MM.1S (cell line): Measurements from ENCODE around the gene ASPHD1.

Experiments used
- CTCF ChIP-seq: fragments of 300-600 bp; sonication (generic); IDR thresholded peaks from 2 replicates; pipeline ENCODE4 v1.5.1; 2016; ENCODE audit warnings: antibody characterized with exemption, low read length, mixed read lengths
- EZH2phosphoT487 ChIP-seq: fragments of 300-600 bp; sonication (generic); IDR thresholded peaks from 2 replicates; pipeline ENCODE4 v1.6.1; 2018; ENCODE audit warnings: antibody characterized with exemption, low read length

GRCh38 chr16:29912087-29912486 is 11.8 kb downstream of the ASPHD1 start:
- no peak for TF ChIP-seq CTCF
- no peak for TF ChIP-seq EZH2phosphoT487
